Stimulated activated CD4-positive, alpha-beta T cell treated with anti-CD3 and anti-CD28 coated beads, Interleukin-15, amount 100 ng/mL, for 48 hours (primary cell): ENCODE measurements around the gene SEMA6A.

Source experiments
- DNase-seq, 2 donors: peaks; one replicate each; pipeline ENCODE4 v3.0.0-alpha.2; 2020; ENCODE audit warnings: low read depth in 2 of 2

The SEMA6A gene

GRCh38 chr5:116439905-116440304, 134.7 kb downstream of the SEMA6A start:
- no peak for DNase-seq

GRCh38 chr5:116438979-116439554, 135.6 kb downstream of the SEMA6A start:
- no peak for DNase-seq

- DNase-seq: no peak
These were observed 136.6 kb downstream of the SEMA6A start for GRCh38 chr5:116437922-116438578.

GRCh38 chr5:116437351-116437705, 137.3 kb downstream of the SEMA6A start:
- DNase-seq: no peak

- no peak for DNase-seq
These were observed 137.8 kb downstream of the SEMA6A start for GRCh38 chr5:116436674-116437350.

- no peak for DNase-seq
These were observed 145.7 kb downstream of the SEMA6A start for GRCh38 chr5:116428966-116429365.

- no peak for DNase-seq
These were observed 146.2 kb downstream of the SEMA6A start for GRCh38 chr5:116428413-116428812.

GRCh38 chr5:116424951-116425350, 149.7 kb downstream of the SEMA6A start:
- DNase-seq: no peak

GRCh38 chr5:116424258-116424615, 150.4 kb downstream of the SEMA6A start:
- no peak for DNase-seq

- DNase-seq: no peak
These were observed 150.9 kb downstream of the SEMA6A start for GRCh38 chr5:116423587-116424257.

- DNase-seq: no peak
These were observed 151.5 kb downstream of the SEMA6A start for GRCh38 chr5:116423141-116423540.

- no peak for DNase-seq
These were observed 153.5 kb downstream of the SEMA6A start for GRCh38 chr5:116421080-116421629.

- DNase-seq: no peak
These were observed 154.1 kb downstream of the SEMA6A start for GRCh38 chr5:116420540-116420939.

- DNase-seq: no peak
These were observed 155.4 kb downstream of the SEMA6A start for GRCh38 chr5:116419258-116419657.

GRCh38 chr5:116418774-116419173, 155.8 kb downstream of the SEMA6A start:
- DNase-seq: no peak

GRCh38 chr5:116418016-116418415, 156.6 kb downstream of the SEMA6A start:
- DNase-seq: no peak

- no peak for DNase-seq
These were observed 158.6 kb downstream of the SEMA6A start for GRCh38 chr5:116415989-116416388.

GRCh38 chr5:116415182-116415581, 159.4 kb downstream of the SEMA6A start:
- DNase-seq: no peak

GRCh38 chr5:116411101-116411571, 163.5 kb downstream of the SEMA6A start:
- DNase-seq: no peak

- DNase-seq: no peak
These were observed 164.2 kb downstream of the SEMA6A start for GRCh38 chr5:116410336-116410890.

GRCh38 chr5:116409591-116410296, 164.9 kb downstream of the SEMA6A start:
- DNase-seq: no peak
